ENCODE data around the gene BCKDHA. TPM values are rescaled to one million over a fixed set of nuclear protein-coding genes. Genes with fewer than 3 reads are reported as not detected.

BCKDHA gene
- total and polyA plus RNA-seq, 9 of the 15 experiments (the other 6 are each of a cell fraction or from before 2014, with no cell fraction given): 4.5 to 52.5 (median 14.1) TPM

- TF ChIP-seq PBX2 (CRISPR knock-in tag; IDR thresholded peaks at IDR 0.05; ENCODE audit: low read depth) (no peak), PBX2 (tag; conservative IDR thresholded peaks at IDR 0.05; ENCODE audit: low read depth) (no peak), MITF (IDR thresholded peaks at IDR 0.05) (no peak), E2F6 (IDR thresholded peaks at IDR 0.05; ENCODE audit: borderline replicate concordance in 1 of 2, extremely low read depth in 1 of 2, insufficient read depth in 1 of 2, insufficient read length in 1 of 2, low read depth in 1 of 2, low read length in 1 of 2, poor library complexity in 1 of 2, severe bottlenecking in 1 of 2) (peak in 1 of 2 experiments; percentile 28), ZBTB9 (CRISPR knock-in tag; IDR thresholded peaks at IDR 0.05) (no peak), L3MBTL2 (IDR thresholded peaks at IDR 0.05) (peak; percentile 52; the same call in 1 of the 2 replicates), FIP1L1 (IDR thresholded peaks at IDR 0.05; ENCODE audit: low read depth, low read length, poor library complexity, severe bottlenecking) (no peak), ZNF589 (CRISPR knock-in tag; IDR thresholded peaks at IDR 0.05; ENCODE audit: low read depth) (no peak), ZKSCAN1 (IDR thresholded peaks at IDR 0.05; ENCODE audit: low read depth, low read length) (no peak), HNRNPL (IDR thresholded peaks at IDR 0.05; ENCODE audit: low read depth, low read length) (no peak), ZNF79 (CRISPR knock-in tag; IDR thresholded peaks at IDR 0.05; ENCODE audit: low read depth) (no peak), BRCA1 (IDR thresholded peaks at IDR 0.05) (no peak), BRCA1 (CRISPR knock-in tag; IDR thresholded peaks at IDR 0.05) (no peak), TRIM24 (IDR thresholded peaks at IDR 0.05) (no peak; a peak in 1 of 4 replicates), CHD4 (IDR thresholded peaks at IDR 0.05; ENCODE audit: insufficient read depth, insufficient replicate concordance, low read depth, low read length, poor library complexity, severe bottlenecking) (no peak), ZNF217 (CRISPR knock-in tag; IDR thresholded peaks at IDR 0.05) (no peak), NFYB (IDR thresholded peaks at IDR 0.05; ENCODE audit: extremely low read depth, insufficient read length) (no peak), KAT8 (IDR thresholded peaks at IDR 0.05; ENCODE audit: low read depth) (no peak), HNRNPK (IDR thresholded peaks at IDR 0.05; ENCODE audit: low read depth, low read length, poor library complexity, severe bottlenecking) (no peak), XRCC3 (IDR thresholded peaks at IDR 0.05) (no peak), LCOR (CRISPR knock-in tag; IDR thresholded peaks at IDR 0.05) (no peak), ZNF24 (IDR thresholded peaks at IDR 0.05) (no peak)
These were observed 46.8 kb upstream of the BCKDHA start (continued) for GRCh38 chr19:41350735-41351338.

Measured in K562 (cell line).